HG03280 (cell line): ENCODE results near the gene RHOA.
"Not testable (repeated sequence)": the region's sequence is repeated elsewhere in the genome, so short reads cannot be mapped to it uniquely, and the experiment has no call there.

Experiments
- ATAC-seq: cut with Tn5 transposase; IDR thresholded peaks from one replicate; pipeline ENCODE4 v1.9.1; 2021; ENCODE audit warnings: mild to moderate bottlenecking, moderate library complexity; ENCODE audit not compliant: unreplicated experiment

RHOA gene

GRCh38 chr3:49371946-49372345 is 39.8 kb downstream of the RHOA start:
- ATAC-seq = no peak

DNA sequence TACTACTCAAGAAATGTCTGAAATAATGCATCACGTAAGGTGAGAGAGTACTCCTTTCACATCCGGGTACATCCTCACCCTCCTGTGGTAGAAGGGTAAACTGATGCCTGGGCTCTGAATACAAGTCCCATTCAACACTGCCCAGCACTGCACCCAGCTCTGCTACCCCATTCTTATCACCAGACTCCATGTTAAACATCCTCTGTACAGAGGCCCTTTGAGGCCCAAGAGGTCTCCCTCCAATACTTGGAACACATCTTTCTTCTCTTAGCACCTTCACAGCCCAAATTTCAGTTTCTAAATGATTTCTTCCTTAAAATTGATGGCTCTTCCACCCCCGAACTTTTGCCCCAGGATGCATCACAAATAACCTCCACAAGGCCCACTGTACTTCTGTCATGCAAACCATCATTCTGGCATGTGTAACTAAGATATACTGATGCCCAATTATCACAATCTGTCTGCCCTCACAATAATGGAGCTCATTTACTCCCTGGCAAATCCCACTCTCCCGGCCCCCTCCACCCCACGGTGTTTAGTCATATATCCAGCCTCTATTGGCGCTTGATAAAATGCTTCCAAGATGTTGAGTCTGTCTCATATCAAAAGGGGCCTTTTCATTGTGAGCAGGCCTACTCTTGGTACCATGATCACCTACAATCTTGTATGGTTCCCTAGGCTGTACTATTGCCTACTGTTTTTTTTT is 41.0 kb downstream of the RHOA start:
- ATAC-seq = no peak

GRCh38 chr3:49362561-49362960 is 49.2 kb downstream of the RHOA start:
- no peak for ATAC-seq

DNA sequence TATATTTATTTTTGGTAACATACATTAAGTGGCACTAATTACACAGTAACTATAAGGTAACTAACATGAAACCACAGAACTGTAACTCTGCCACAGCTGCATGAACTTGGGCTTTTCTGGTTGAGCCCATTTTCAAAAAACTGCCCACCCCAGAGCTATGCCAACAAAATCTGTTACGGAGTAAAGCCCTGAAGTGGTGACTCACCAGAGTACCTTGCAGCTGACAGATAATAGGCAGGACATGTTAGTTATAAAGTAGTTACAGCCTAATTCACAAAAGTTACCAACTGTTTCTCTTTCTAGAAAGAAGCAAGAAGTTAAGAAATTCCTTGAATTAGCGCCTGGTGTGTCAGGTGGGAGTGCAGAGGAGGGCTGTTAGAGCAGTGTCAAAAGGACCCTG is 52.2 kb downstream of the RHOA start:
- ATAC-seq = no peak

- ATAC-seq = no peak
Measured at GRCh38 chr3:49358884-49359225, 52.9 kb downstream of the RHOA start.

DNA sequence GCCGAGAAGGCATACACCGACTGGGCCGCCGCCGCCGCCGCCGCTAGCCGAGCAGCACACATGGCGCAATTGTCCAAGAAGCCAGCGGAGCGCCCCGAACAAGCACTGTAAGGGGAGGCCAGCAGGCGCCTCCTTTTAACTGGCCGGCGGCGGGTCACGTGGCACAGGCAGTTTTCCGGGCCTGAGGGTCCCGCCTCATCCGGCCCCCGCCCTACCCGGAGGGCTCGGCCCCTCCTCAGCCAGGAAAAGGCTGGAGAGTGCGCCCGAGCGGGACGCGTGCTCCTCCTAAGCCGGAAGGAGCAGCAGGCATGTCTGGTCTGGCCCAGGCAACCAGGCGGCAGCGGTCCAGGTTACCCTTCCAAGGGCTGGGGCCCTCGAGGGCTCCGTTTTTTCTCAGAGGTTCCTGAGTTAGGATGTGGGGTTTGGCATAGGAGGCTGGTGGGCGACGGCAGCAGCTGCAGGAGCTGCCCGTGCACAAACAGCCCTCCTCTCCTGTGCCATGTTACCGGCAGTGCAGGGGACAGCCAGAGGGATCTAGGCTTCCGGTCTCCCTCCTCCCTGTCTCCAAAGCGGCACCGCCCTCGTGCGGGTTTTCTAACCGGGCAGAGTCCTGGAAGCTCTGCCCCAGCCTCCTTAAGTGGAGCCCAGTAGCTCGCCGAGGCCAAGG is 53.4 kb downstream of the RHOA start, which contains the start of gene GPX1:
TSS of gene GPX1 (minus strand) at position 137 of the 667 bp plus-strand sequence. CDS start at position 62, 75 bp downstream.
- ATAC-seq = peak; percentile 89

- peak; percentile 19 for ATAC-seq
Measured at GRCh38 chr3:49357443-49358216, 54.1 kb downstream of the RHOA start.

DNA sequence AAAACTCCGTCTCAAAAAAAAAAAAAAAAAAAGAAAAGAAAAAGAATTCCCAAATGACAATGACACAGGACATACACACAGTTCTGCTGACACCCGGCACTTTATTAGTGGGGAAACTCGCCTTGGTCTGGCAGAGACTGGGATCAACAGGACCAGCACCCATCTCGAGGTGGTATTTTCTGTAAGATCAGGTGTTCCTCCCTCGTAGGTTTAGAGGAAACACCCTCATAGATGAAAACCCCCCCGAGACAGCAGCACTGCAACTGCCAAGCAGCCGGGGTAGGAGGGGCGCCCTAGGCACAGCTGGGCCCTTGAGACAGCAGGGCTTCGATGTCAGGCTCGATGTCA is 54.7 kb downstream of the RHOA start:
- ATAC-seq = not testable (repeated sequence)

DNA sequence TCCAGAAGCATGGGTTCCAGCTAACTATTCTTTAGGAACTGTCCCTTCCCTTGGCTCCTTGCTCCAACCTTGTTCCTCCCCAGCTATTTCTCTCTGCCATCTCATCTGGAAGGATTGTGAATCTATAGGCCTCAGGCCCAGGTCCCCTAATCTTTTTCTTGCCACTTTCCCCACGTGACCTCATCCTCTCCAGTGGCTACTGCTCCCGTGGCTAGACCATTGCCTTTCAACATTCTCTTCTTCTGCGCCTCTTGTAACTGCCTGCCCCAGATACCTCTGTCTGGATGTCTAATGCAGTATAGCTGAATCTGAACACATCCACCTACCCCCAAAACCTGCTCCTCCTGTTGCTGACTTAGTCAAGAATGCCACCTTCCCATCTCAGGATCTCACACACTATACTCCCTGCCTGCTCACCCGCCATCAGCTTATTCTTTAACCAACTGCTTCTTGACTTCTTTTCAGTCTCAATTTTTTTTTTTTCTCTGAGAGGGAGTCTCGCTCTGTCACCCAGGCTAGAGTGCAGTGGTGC is 58.8 kb downstream of the RHOA start:
- no peak for ATAC-seq

GRCh38 chr3:49352281-49352680 is 59.5 kb downstream of the RHOA start:
- no peak for ATAC-seq

DNA sequence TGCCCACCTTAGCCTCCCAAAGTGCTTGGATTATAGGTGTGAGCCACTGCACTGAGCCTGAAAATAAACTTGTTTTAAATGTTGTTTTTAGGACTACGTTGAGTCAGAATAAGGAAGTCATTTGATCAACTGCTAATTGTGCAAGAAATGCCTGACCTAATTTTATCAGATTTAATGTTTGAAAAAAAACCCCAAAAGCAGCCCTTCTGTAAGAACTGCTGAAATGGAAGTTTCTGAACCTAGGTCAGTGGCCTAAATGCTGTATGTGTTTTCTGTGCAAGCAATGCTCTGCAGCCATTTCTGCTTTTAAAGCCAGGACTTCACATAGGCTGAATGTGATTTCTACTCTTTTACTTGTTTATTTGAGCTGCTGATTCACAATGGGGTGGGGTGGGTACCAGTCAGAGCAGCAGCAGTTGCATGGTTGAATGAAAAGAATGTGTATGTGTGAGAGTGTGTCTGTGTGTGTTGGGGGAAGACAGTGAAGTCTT is 60.2 kb downstream of the RHOA start:
- no peak for ATAC-seq

DNA sequence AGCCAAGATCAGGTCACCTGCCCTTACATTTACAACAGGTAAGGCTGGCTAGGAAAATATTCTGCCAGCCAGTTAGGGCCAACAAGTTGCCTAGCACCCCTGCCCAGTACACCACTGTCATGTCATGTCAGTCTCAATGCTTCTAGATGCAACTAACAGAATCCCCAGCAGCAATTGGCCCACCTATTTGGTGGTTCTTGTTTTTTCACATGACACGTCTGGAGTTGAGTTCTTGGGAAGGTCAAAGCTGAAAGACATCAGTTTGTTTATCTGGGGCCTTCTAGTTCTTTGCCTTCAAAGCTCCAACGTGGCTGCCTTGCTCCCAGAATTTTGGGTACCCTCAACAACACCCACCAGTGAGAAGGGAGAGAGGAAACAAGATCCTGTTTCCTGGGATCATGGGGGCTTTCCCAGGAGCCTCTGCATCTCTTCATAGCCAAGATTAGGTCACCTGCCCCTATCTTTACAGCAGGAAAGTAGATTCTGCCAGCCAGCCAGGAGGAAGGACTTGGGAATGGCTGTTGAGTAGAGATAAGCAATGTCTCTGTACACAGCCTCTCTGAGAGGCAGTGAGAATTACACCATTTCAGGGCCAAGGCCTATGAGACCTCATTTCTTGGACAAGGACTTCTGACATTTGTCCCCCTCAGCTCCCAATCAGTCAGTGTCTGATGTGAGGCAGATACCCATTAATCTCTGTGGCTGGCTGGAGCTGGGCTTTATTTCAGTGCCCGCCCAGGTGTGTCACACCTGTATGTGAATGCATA is 62.2 kb downstream of the RHOA start:
- ATAC-seq = no peak

GRCh38 chr3:49348361-49348760 is 63.4 kb downstream of the RHOA start:
- not testable (repeated sequence) for ATAC-seq

GRCh38 chr3:49346797-49347251 is 65.0 kb downstream of the RHOA start:
- no peak for ATAC-seq

- no peak for ATAC-seq
Measured at GRCh38 chr3:49343163-49343562, 68.6 kb downstream of the RHOA start.

DNA sequence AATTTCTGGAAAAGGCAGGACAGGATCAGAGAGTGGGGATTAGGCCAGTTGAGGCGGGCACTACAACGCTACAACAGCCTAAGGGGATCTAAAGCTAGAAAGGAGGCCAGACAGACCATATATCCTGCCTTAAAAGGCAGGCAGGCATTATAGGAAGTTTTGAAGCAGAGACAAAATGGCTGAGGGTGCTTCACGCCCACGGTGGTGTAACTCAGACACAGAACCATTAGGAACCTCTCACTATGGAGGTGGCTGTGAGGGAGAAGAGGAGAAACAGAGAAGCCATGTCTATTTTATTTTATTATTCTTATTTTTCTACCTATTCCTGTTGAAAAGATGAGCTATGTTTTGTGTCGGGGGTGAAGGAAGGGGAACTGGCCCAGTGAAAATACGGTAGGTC is 69.8 kb downstream of the RHOA start:
- no peak for ATAC-seq

- peak; percentile 89 for ATAC-seq
Measured at GRCh38 chr3:49339941-49340800, 71.6 kb downstream of the RHOA start, which contains the start of gene USP4. TSS of gene USP4 (minus strand) at chr3:49340053. CDS start at chr3:49340024, 29 bp downstream.

DNA sequence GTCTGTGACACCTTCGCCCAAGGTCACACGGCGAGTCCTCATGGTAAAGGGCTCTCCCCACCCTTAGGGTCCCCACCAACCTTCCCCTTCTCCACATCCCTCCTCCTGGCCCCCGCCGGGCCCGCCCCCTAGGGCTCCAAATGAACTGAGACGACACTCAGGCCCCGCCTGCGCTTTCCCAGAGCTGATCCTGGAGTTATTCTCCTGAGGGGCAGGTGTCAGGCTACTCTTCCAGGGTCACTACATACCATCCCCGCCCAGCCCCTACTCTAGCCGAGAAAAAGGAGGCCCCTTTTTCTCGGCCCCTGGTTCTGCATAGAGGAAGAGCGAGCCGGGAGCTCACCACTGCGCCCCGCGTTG is 72.2 kb downstream of the RHOA start:
- no peak for ATAC-seq

- ATAC-seq = no peak
Measured at GRCh38 chr3:49333916-49334633, 77.7 kb downstream of the RHOA start.
